IMR-90 (cell line): Measurements from ENCODE around the gene ZDHHC24. TPM values are rescaled to one million over a fixed set of nuclear protein-coding genes. Genes with fewer than 3 reads are reported as not detected.

Experiments
- ATAC-seq: fragments of 200-7000 bp; cut with Tn5 transposase; 2 replicates; pipeline ENCODE4 v1.9.1; 2020; ENCODE audit warnings: low read depth, mild to moderate bottlenecking, moderate library complexity
- BruUV-seq: library from RNA; stranded (reverse); fragments of 400-500 nt; replicated peaks from 2 replicates; lab custom pipeline; 2021; lab: Mats Ljungman, UMichigan
- CTCF ChIA-PET: fragments of 300-600 bp; formaldehyde crosslinking; extraction: SDS; loops from one replicate; lab custom pipeline; 2021; ENCODE audit warnings: antibody characterized with exemption; lab: Yijun Ruan, JAX
- POLR2A ChIA-PET: fragments of 300-600 bp; sonication (Branson Sonifier 250); formaldehyde crosslinking; loops from one replicate; lab custom pipeline; 2022; ENCODE audit warnings: antibody characterized with exemption; ENCODE audit not compliant: unreplicated experiment; lab: Charles Lee
- DNase-seq: peaks from one replicate; pipeline ENCODE4 v3.0.0; 2013
- H2AFZ ChIP-seq: replicated peaks from 2 replicates; pipeline ENCODE3; 2013; ENCODE audit warnings: low read length, mild to moderate bottlenecking; ENCODE audit not compliant: poor library complexity
- H2AK5ac ChIP-seq: 2 replicates; pipeline ENCODE4 v1.6.1; 2013; ENCODE audit warnings: low read depth, low read length, inconsistent platforms
- H2AK9ac ChIP-seq: replicated peaks from 2 replicates; pipeline ENCODE3; 2013; ENCODE audit warnings: mild to moderate bottlenecking, low read depth, low read length, moderate library complexity; ENCODE audit not compliant: poor library complexity
- H2BK120ac ChIP-seq: 2 replicates; pipeline ENCODE4 v1.6.1; 2013; ENCODE audit warnings: low read depth, low read length, inconsistent platforms
- H2BK15ac ChIP-seq: 3 replicates; pipeline ENCODE4 v1.6.1; 2013; ENCODE audit warnings: low read depth, low read length, inconsistent platforms
- H2BK20ac ChIP-seq: 2 replicates; pipeline ENCODE4 v1.6.1; 2013; ENCODE audit warnings: low read depth, mild to moderate bottlenecking, inconsistent platforms, low read length, moderate library complexity
- H2BK5ac ChIP-seq: 2 replicates; pipeline ENCODE4 v1.6.1; 2013; ENCODE audit warnings: mild to moderate bottlenecking, low read depth, low read length, inconsistent platforms; ENCODE audit not compliant: poor library complexity, severe bottlenecking
- H3K14ac ChIP-seq: replicated peaks from 2 replicates; pipeline ENCODE4 v1.6.1; 2013; ENCODE audit warnings: low read depth, low read length, inconsistent platforms
- H3K18ac ChIP-seq: 2 replicates; pipeline ENCODE4 v1.6.1; 2013; ENCODE audit warnings: low read depth, low read length, control low read depth
- H3K23ac ChIP-seq: 2 replicates; pipeline ENCODE4 v1.6.1; 2013; ENCODE audit warnings: low read depth, low read length, inconsistent platforms
- H3K27ac ChIP-seq: 2 replicates; pipeline ENCODE4 v1.5.1; 2013; ENCODE audit warnings: mild to moderate bottlenecking, control low read depth, low read length; ENCODE audit not compliant: insufficient read depth
- H3K27me3 ChIP-seq: 2 replicates; pipeline ENCODE4 v1.6.1; 2013; ENCODE audit warnings: low read length; ENCODE audit not compliant: control insufficient read depth, insufficient read depth
- H3K36me3 ChIP-seq: 2 replicates; pipeline ENCODE4 v1.6.1; 2013; ENCODE audit warnings: low read length, mixed read lengths; ENCODE audit not compliant: control insufficient read depth, insufficient read depth
- H3K4ac ChIP-seq: 2 replicates; pipeline ENCODE4 v1.6.1; 2013; ENCODE audit warnings: low read depth, low read length, inconsistent platforms
- H3K4me1 ChIP-seq: 2 replicates; pipeline ENCODE4 v1.6.1; 2013; ENCODE audit warnings: low read length, mixed read lengths; ENCODE audit not compliant: control insufficient read depth, insufficient read depth
- H3K4me2 ChIP-seq: 2 replicates; pipeline ENCODE4 v1.6.1; 2013; ENCODE audit warnings: low read depth, mild to moderate bottlenecking, control low read depth, low read length, moderate library complexity
- H3K4me3 ChIP-seq: 2 replicates; pipeline ENCODE4 v1.5.1; 2013; ENCODE audit warnings: low read depth, mild to moderate bottlenecking, control low read depth, low read length, moderate library complexity; ENCODE audit not compliant: insufficient read depth
- H3K56ac ChIP-seq: 2 replicates; pipeline ENCODE4 v1.6.1; 2013; ENCODE audit warnings: low read length, inconsistent platforms; ENCODE audit not compliant: insufficient read depth; ENCODE audit errors: extremely low read depth
- H3K79me1 ChIP-seq, 2 experiments: 2 replicates each; pipeline ENCODE4 v1.6.1; 2013; ENCODE audit warnings: low read length in 2 of 2, inconsistent platforms in 1 of 2, low read depth in 1 of 2
- H3K9ac ChIP-seq: 2 replicates; pipeline ENCODE4 v1.6.1; 2013; ENCODE audit warnings: low read depth, low read length, control low read depth
- H3K9me1 ChIP-seq: 2 replicates; pipeline ENCODE4 v1.6.1; 2013; ENCODE audit warnings: low read length, inconsistent platforms; ENCODE audit not compliant: insufficient read depth
- H3K9me3 ChIP-seq: 2 replicates; pipeline ENCODE4 v1.6.1; 2013; ENCODE audit warnings: low read length; ENCODE audit not compliant: control insufficient read depth, insufficient read depth
- H4K20me1 ChIP-seq: 2 replicates; pipeline ENCODE4 v1.6.1; 2013; ENCODE audit warnings: low read length, inconsistent platforms; ENCODE audit not compliant: insufficient read depth
- H4K5ac ChIP-seq: 2 replicates; pipeline ENCODE4 v1.6.1; 2013; ENCODE audit warnings: mild to moderate bottlenecking, low read depth, low read length, control low read depth
- H4K8ac ChIP-seq, 2 experiments: 2 replicates each; pipeline ENCODE4 v1.6.1; 2013; ENCODE audit warnings: low read depth in 2 of 2, low read length in 2 of 2, control low read depth in 1 of 2, inconsistent platforms in 1 of 2
- H4K91ac ChIP-seq: 2 replicates; pipeline ENCODE4 v1.6.1; 2013; ENCODE audit warnings: low read depth, low read length, inconsistent platforms; ENCODE audit not compliant: insufficient read depth
- BHLHE40 ChIP-seq: fragments of 150-350 bp; IDR thresholded peaks from 2 replicates; pipeline ENCODE4 v1.6.1; 2016; ENCODE audit warnings: mild to moderate bottlenecking, low read depth, low read length
- CHD1 ChIP-seq: IDR thresholded peaks from 2 replicates; pipeline ENCODE4 v1.6.1; 2012; ENCODE audit warnings: low read depth, low read length, improper control_type of control experiment
- ELK1 ChIP-seq: fragments of 150-350 bp; IDR thresholded peaks from 2 replicates; pipeline ENCODE4 v1.6.1; 2016; ENCODE audit warnings: low read depth, mild to moderate bottlenecking, low read length, moderate library complexity, borderline replicate concordance
- FOS ChIP-seq: fragments of 150-350 bp; IDR thresholded peaks from 2 replicates; pipeline ENCODE4 v1.6.1; 2016; ENCODE audit warnings: low read depth, low read length
- MAFK ChIP-seq: IDR thresholded peaks from 2 replicates; pipeline ENCODE4 v1.6.1; 2012; ENCODE audit warnings: low read depth, low read length, improper control_type of control experiment
- MAZ ChIP-seq: IDR thresholded peaks from 2 replicates; pipeline ENCODE4 v1.6.1; 2012; ENCODE audit warnings: low read depth, mild to moderate bottlenecking, low read length, improper control_type of control experiment, moderate library complexity, borderline replicate concordance
- MXI1 ChIP-seq: IDR thresholded peaks from 2 replicates; pipeline ENCODE4 v1.6.1; 2012; ENCODE audit warnings: low read depth, mild to moderate bottlenecking, low read length, moderate library complexity, borderline replicate concordance
- NFE2L2 ChIP-seq: fragments of 150-350 bp; IDR thresholded peaks from 2 replicates; pipeline ENCODE4 v1.6.1; 2016; ENCODE audit warnings: low read depth, mild to moderate bottlenecking, low read length
- POLR2A ChIP-seq: IDR thresholded peaks from 2 replicates; pipeline ENCODE4 v1.6.1; 2012; ENCODE audit warnings: mild to moderate bottlenecking, low read depth, low read length
- RAD21 ChIP-seq: IDR thresholded peaks from 2 replicates; pipeline ENCODE4 v1.6.1; 2012; ENCODE audit warnings: low read length, improper control_type of control experiment
- RCOR1 ChIP-seq: IDR thresholded peaks from 2 replicates; pipeline ENCODE4 v1.6.1; 2012; ENCODE audit warnings: mild to moderate bottlenecking, low read length, improper control_type of control experiment; ENCODE audit not compliant: insufficient replicate concordance
- SMC3 ChIP-seq: fragments of 150-350 bp; IDR thresholded peaks from 2 replicates; pipeline ENCODE4 v1.6.1; 2016; ENCODE audit warnings: low read depth, mild to moderate bottlenecking, antibody characterized with exemption, low read length, moderate library complexity
- USF2 ChIP-seq: fragments of 150-350 bp; IDR thresholded peaks from 2 replicates; pipeline ENCODE4 v1.6.1; 2017; ENCODE audit warnings: mild to moderate bottlenecking, antibody characterized with exemption, low read length, low read depth
- WGBS, 2 experiments: methylation state at CpG; one replicate each; pipeline versions ENCODE4 v1.1.5 to v1.1.7; 2013; ENCODE audit warnings: missing lambda C conversion rate in 2 of 2; ENCODE audit not compliant: insufficient read length in 1 of 2; ENCODE audit errors: extremely low coverage in 2 of 2; 5-methylcytosine and 5-hydroxymethylcytosine counted together
- dilution Hi-C: fragments of 300-500 bp; cut with HindIII; formaldehyde crosslinking; loops from one replicate; pipeline ENCODE4 v1.14.3; 2018; ENCODE audit warnings: low sequenced_read_pairs; ENCODE audit not compliant: unreplicated experiment
- in situ Hi-C: fragments of 300-500 bp; cut with MboI; formaldehyde crosslinking; loops from 3 replicates; pipeline ENCODE4 v1.14.3; 2019; ENCODE audit warnings: low sequenced_read_pairs, inconsistent platforms, mixed read lengths
- intact Hi-C: fragments of 100-400 bp; cut with micrococcal nuclease; formaldehyde crosslinking; loops from 2 replicates; pipeline ENCODE4 v1.10.0; 2022
- polyA plus RNA-seq, 3 experiments: library from polyadenylated mRNA; depleted of rRNA; stranded (reverse); fragments of >200 nt; gene quantifications; 2 replicates each; pipeline ENCODE4 v1.2.3, GENCODE V29; 2012; ENCODE audit warnings: low replicate concordance in 1 of 3
- total RNA-seq: library from RNA; depleted of rRNA; stranded (reverse); fragments of >200 nt; gene quantifications from 2 replicates; pipeline ENCODE4 v1.2.3, GENCODE V29; 2012

Gene ZDHHC24
- total and polyA plus RNA-seq, 2 of the 4 experiments (the other 2 are of a cell fraction), result 3.2 to 10.9 TPM

DNA sequence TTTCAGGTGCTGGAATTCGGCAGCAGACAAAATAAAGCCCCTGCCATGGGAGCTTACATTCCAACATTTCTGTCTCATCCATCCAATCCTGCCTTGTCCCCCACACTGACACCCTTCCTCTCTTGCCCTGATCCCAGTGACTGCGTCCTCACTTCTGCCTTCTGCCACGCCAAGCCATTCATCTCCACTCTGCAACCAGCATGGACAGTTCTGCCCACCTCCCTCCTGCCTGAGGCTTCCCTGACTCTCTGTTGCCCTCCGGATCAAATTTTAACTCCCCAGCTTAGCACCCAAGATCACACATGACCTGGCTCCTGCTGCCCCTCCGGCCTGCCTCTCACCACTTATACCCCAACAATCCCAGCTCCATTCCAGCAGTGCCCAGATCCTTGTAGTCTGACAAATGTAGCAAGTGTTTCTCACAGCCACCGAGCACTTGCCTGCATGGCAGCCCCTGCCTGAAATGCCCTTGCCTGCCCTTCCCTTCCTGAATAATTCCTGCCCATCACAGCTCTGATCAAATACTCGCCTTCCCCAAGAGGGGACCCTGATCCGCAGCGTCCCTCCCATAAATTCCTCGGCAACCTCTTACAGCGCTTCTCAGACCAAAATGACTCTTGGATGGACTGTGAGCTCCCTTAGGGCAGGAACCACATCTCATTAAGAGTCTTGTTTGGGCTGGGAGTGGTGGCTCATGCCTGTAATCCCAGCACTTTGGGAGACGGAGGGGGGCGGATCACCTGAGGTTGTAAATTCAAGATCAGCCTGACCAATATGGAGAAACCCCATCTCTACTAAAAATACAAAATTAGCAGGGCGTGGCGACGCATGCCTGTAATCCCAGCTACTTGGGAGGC lies 3.2 kb upstream of the ZDHHC24 start (continued):
- TF ChIP-seq POLR2A, result no peak

GRCh38 chr11:66548041-66548440 lies 2.2 kb upstream of the ZDHHC24 start:
- Histone ChIP-seq H3K9me3 (no peaks in the 10 kb centered on the region), H3K4ac (no peak overlapping the region), H3K27ac (no peak overlapping the region), H3K36me3 (no peaks in the 10 kb centered on the region; the same call in 1 of the 2 replicates), H2BK5ac (no peak overlapping the region), H2AK5ac (no peak overlapping the region), H3K4me2 (no peak overlapping the region), H3K9me1 (no peaks in the 10 kb centered on the region), H3K18ac (no peak overlapping the region), H3K4me1 (peaks cover 6% of the 10 kb centered on the region), H3K56ac (no peak overlapping the region), H2BK15ac (no peak overlapping the region), H3K27me3 (peaks cover 28% of the 10 kb centered on the region), H3K9ac (no peak overlapping the region), H3K14ac (no peak overlapping the region), H4K91ac (no peak overlapping the region), H4K5ac (no peak overlapping the region), H4K8ac (no peak overlapping the region), H2BK20ac (no peak overlapping the region), H3K79me1 (peaks cover 3 to 19% of the 10 kb centered on the region in 2 experiments; a peak in 2 of 4 replicates), H4K20me1 (no peaks in the 10 kb centered on the region), H2AK9ac (no peak overlapping the region), H2BK120ac (no peak overlapping the region), H3K23ac (no peak overlapping the region), H3K4me3 (no peak overlapping the region), H2AFZ (no peak overlapping the region)
- BruUV-seq, result no TSS peak
- intact Hi-C loops (no loop called here), in situ Hi-C loops (no loop called here), dilution Hi-C loops (no loop called here)
- ATAC-seq (no peak), DNase-seq (no peak)
- 36% methylated on average over 7 of the region's 11 CpGs; no CpG with 5 or more reads in 1 of the 2 experiments for WGBS, 2 experiments
- POLR2A ChIA-PET, result no interaction called here
- CTCF ChIA-PET, result no interaction called here
- no peak for TF ChIP-seq CHD1
- TF ChIP-seq FOS, result no peak
- no peak for TF ChIP-seq NFE2L2
- no peak for TF ChIP-seq SMC3
- TF ChIP-seq MAZ, result no peak
- no peak for TF ChIP-seq POLR2A
- no peak for TF ChIP-seq RAD21
- no peak for TF ChIP-seq USF2
- TF ChIP-seq MAFK, result no peak
- no peak for TF ChIP-seq ELK1
- no peak for TF ChIP-seq BHLHE40
- no peak for TF ChIP-seq RCOR1
- no peak for TF ChIP-seq MXI1
